ENCODE measurements around the gene PCDHA9.

GRCh38 chr5:140875085-140876065 is 27.2 kb downstream of the PCDHA9 start, which contains the start of gene PCDHA12:
- no peak for TF ChIP-seq CTCF (IDR thresholded peaks at IDR 0.05)
- TF ChIP-seq EP300 (IDR thresholded peaks at IDR 0.05; ENCODE audit: low read depth): no peak
- no peak for TF ChIP-seq POLR2A (IDR thresholded peaks at IDR 0.05)

Data from transverse colon (tissue), 3 donors.